K562 treated with DMSO at 1 percent for 24 hours (cell line): ENCODE results near the gene ACSS2. TPM values are rescaled to one million over a fixed set of nuclear protein-coding genes. Genes with fewer than 3 reads are reported as not detected.

ENCODE experiments used
- total RNA-seq: library from RNA; unstranded; fragments of 300-600 nt; gene quantifications from 2 replicates; pipeline ENCODE4 v1.2.3, GENCODE V29; 2022; ENCODE audit warnings: low read depth; ENCODE audit not compliant: insufficient read depth

ACSS2 gene
- total RNA-seq: 71.4 and 73.7 TPM in 2 replicates

GRCh38 chr20:34876406-34877282 is at the start of gene ACSS2:
Gene ACSS2, plus strand, starts transcription at chr20:34876612. Its CDS starts 34 bp downstream, at chr20:34876646.

GRCh38 chr20:34872622-34873224 is 3.7 kb upstream of the ACSS2 start, which contains the start of gene GGT7:
Gene GGT7, minus strand, starts transcription at chr20:34872856. Its CDS starts 41 bp downstream, at chr20:34872815.

GRCh38 chr20:34955231-34956040 is 79.0 kb downstream of the ACSS2 start, which contains the start of the genes GSS and MYH7B:
Gene GSS, minus strand, starts transcription at chr20:34955806. Its CDS starts 3,954 bp downstream, at chr20:34951852.
Gene MYH7B, plus strand, starts transcription at chr20:34955868. Its CDS starts 22,138 bp downstream, at chr20:34978006.

Other genes starting within 250 kb of the ACSS2 start
- gene PIGU, start 199.5 kb upstream of the ACSS2 start, total RNA-seq: 15.0 and 18.6 TPM in 2 replicates
- 18.8 and 21.3 TPM in 2 replicates for gene TP53INP2, start 172.3 kb upstream of the ACSS2 start, total RNA-seq
- 13.1 and 13.4 TPM in 2 replicates for gene NCOA6, start 51.0 kb upstream of the ACSS2 start, total RNA-seq
- gene GGT7, start 3.8 kb upstream of the ACSS2 start, total RNA-seq: 57.3 and 60.3 TPM in 2 replicates
- gene GSS, start 79.2 kb downstream of the ACSS2 start, total RNA-seq: 69.9 and 75.5 TPM in 2 replicates
- not detected in 2 replicates for gene MYH7B, start 79.3 kb downstream of the ACSS2 start, total RNA-seq
- 83.7 and 88.3 TPM in 2 replicates for gene TRPC4AP, start 216.2 kb downstream of the ACSS2 start, total RNA-seq